ENCODE results near the gene IGIP. TPM values are rescaled to one million over a fixed set of nuclear protein-coding genes. Genes with fewer than 3 reads are reported as not detected.

Gene IGIP
- total and polyA plus RNA-seq, 4 donors, result 9.6 to 34.4 (median 12.6) TPM

Other genes with a start within 250 kb of the IGIP start
- gene NRG2, start 82.6 kb upstream of the IGIP start, total RNA-seq, result 1 to 10 TPM; 2.4 to 4.6 TPM
- gene NRG2, start 82.6 kb upstream of the IGIP start, polyA plus RNA-seq (ENCODE audit: insufficient read length in 2 of 2), result 10 to 100 TPM in 1 of 2 donors, 1 to 10 TPM in 1; 10.0 to 11.5 TPM
- 10 to 100 TPM; 18.2 to 35.9 TPM for gene PURA, start 11.8 kb upstream of the IGIP start, total RNA-seq
- 10 to 100 TPM in 1 of 2 donors, 1 to 10 TPM in 1; 9.6 to 14.7 TPM for gene PURA, start 11.8 kb upstream of the IGIP start, polyA plus RNA-seq (ENCODE audit: insufficient read length in 2 of 2)
- gene CYSTM1, start 49.3 kb downstream of the IGIP start, total RNA-seq, result 10 to 100 TPM; 12.7 to 42.0 TPM
- 10 to 100 TPM; 25.2 to 27.2 TPM for gene CYSTM1, start 49.3 kb downstream of the IGIP start, polyA plus RNA-seq (ENCODE audit: insufficient read length in 2 of 2)
- gene PFDN1, start 177.2 kb downstream of the IGIP start, total RNA-seq, result 10 to 100 TPM; 57.0 to 68.3 TPM
- 100 to 1,000 TPM; 123 to 127 TPM for gene PFDN1, start 177.2 kb downstream of the IGIP start, polyA plus RNA-seq (ENCODE audit: insufficient read length in 2 of 2)
- gene HBEGF, start 220.7 kb downstream of the IGIP start, total RNA-seq, result 10 to 100 TPM; 12.3 to 30.0 TPM
- 10 to 100 TPM; 21.2 to 21.9 TPM for gene HBEGF, start 220.7 kb downstream of the IGIP start, polyA plus RNA-seq (ENCODE audit: insufficient read length in 2 of 2)
- under 1 TPM; 0.30 to 0.39 TPM for gene SLC4A9, start 234.3 kb downstream of the IGIP start, total RNA-seq
- gene SLC4A9, start 234.3 kb downstream of the IGIP start, polyA plus RNA-seq (ENCODE audit: insufficient read length in 2 of 2), result 1 to 10 TPM in 1 of 2 donors, under 1 TPM in 1; 0.29 to 1.9 TPM

All from spinal cord (tissue), 4 donors.